HG02642 (cell line): ENCODE results near the gene ANO1.

Experiments used
- ATAC-seq: cut with Tn5 transposase; IDR thresholded peaks from one replicate; pipeline ENCODE4 v1.9.1; 2021; ENCODE audit warnings: mild to moderate bottlenecking; ENCODE audit not compliant: unreplicated experiment, poor library complexity

ANO1 gene

DNA sequence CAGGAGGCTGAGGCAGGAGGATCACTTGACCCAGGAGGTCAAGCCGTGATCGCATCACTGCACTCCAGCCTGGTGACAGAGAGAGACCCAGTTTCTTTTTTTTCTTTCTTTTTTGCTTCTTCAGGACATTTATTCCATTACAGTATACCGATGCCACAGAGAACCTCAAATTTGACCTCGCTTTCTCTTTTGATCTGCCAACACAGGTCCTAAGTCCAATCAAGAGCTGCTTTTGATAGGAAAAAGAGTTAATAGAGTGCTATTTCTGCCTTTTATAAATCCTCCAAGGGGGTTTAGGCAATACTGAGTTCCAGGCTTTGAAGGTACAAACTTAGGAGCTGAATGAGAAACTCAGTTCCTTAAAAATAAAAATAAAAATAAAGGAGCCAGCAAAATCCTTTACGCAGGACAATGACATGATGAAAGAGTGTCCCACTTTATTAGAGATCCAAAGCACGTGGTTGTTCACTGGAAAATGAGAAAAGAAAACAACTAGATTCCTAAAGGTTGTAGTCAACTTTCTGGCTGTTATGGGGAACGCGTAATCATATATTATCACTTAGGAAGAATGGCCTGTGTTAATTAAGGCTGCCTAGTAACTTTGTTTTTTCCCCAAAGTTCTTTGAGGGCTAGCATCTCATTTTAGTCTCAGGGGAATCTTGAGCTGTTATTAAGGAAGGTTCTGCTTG is 152.2 kb downstream of the ANO1 start:
- no peak for ATAC-seq

DNA sequence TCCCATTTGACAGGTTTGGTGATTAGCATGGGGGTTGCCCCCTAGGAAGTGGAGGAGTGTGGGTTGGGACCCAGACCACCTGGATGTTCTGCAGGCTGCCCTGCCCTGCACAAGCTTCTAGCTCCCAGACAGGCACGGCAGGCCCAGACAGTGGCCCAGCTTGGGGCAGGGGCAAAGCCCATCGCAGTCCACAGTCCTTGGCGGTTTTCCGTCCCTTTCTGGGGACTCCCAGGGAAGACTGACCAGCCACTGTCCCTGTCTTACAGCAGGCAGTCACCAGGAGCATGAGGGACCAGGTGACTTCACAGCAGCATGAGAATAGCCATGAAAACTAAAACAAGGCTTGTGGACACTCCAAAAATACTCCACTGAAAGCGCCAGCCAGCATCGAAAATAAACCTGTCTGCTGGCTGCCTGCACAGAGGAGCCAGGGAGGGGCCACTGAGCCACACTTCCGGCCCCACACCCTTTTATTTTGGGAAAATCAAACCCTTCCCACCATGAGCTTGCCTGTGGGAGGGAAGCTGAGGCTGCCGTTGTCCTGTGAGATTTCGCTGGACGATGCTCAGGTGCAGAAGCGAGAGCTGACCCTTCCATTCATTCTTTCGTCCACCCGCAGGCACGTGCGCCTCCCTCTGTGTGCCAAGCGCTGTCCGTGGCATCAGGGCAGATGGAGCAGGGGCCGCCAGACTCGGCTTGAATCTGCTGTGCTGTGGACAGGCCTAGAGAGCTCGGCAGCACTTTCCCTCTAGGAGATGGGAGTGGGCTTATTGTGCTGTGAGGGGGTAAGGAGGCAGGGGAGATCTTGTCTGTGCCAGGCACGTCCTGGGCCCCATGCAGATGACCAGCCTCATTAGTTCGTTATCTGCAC is 153.0 kb downstream of the ANO1 start:
- no peak for ATAC-seq

- ATAC-seq, result no peak
Observed at GRCh38 chr11:70233034-70233433, 154.9 kb downstream of the ANO1 start.

GRCh38 chr11:70233511-70233934 is 155.4 kb downstream of the ANO1 start:
- no peak for ATAC-seq

DNA sequence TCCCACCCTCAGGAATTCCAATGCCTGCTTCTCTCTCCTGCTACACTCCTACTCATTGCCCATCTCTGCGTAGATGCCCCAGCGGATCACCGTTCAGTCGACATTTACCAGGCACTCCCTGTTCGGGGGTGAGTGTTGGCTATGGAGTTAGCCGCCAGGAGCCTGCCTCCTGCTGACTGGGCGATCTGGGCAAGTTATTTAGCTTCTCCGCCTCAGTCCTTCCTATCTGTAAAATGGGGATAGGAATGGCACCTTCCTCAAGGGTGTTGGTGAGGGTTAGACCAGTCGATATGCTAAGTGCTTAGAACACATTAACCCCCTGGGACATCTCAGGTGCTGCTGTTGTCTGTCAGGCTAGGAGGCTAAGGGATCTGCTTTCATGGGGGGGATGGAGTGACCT is 155.8 kb downstream of the ANO1 start:
- no peak for ATAC-seq
